Activated CD4-positive, alpha-beta T cell treated with anti-CD3 and anti-CD28 coated beads, Interleukin-2, amount 10 ng/mL, durations not matched to agents 24 days and 14 days (primary cell): Measurements from ENCODE around the gene SLC25A46. TPM values are rescaled to one million over a fixed set of nuclear protein-coding genes. Genes with fewer than 3 reads are reported as not detected.
A peak's percentile ranks its signal among the peaks of the same experiment; 100 is the strongest.
"Not testable (repeated sequence)": the region's sequence is repeated elsewhere in the genome, so short reads cannot be mapped to it uniquely, and the experiment has no call there.

ENCODE experiments used
- DNase-seq: peaks from one replicate; pipeline ENCODE4 v3.0.0; 2022
- H3K27ac Mint-ChIP-seq: one replicate; pipeline ENCODE4 v1.8.0; 2022; ENCODE audit warnings: mild to moderate bottlenecking, mixed read lengths
- H3K27me3 Mint-ChIP-seq: one replicate; pipeline ENCODE4 v1.8.0; 2022; ENCODE audit warnings: mixed read lengths
- H3K36me3 Mint-ChIP-seq: one replicate; pipeline ENCODE4 v1.8.0; 2022; ENCODE audit warnings: low read depth, mild to moderate bottlenecking, mixed read lengths
- H3K4me1 Mint-ChIP-seq: one replicate; pipeline ENCODE4 v1.8.0; 2021; ENCODE audit warnings: mixed read lengths
- H3K4me3 Mint-ChIP-seq: one replicate; pipeline ENCODE4 v1.8.0; 2022; ENCODE audit warnings: mild to moderate bottlenecking, moderate library complexity, mixed read lengths
- H3K9me3 Mint-ChIP-seq: one replicate; pipeline ENCODE4 v1.8.0; 2021; ENCODE audit warnings: mixed read lengths
- intact Hi-C: fragments of 100-400 bp; cut with micrococcal nuclease; formaldehyde crosslinking; loops from one replicate; pipeline ENCODE4 v1.15.1; 2023
- total RNA-seq: library from RNA; stranded (reverse); gene quantifications from 2 replicates; pipeline ENCODE4 v1.2.3, GENCODE V29; 2022

Gene SLC25A46
- 47.0 and 49.4 TPM in 2 replicates for total RNA-seq

DNA sequence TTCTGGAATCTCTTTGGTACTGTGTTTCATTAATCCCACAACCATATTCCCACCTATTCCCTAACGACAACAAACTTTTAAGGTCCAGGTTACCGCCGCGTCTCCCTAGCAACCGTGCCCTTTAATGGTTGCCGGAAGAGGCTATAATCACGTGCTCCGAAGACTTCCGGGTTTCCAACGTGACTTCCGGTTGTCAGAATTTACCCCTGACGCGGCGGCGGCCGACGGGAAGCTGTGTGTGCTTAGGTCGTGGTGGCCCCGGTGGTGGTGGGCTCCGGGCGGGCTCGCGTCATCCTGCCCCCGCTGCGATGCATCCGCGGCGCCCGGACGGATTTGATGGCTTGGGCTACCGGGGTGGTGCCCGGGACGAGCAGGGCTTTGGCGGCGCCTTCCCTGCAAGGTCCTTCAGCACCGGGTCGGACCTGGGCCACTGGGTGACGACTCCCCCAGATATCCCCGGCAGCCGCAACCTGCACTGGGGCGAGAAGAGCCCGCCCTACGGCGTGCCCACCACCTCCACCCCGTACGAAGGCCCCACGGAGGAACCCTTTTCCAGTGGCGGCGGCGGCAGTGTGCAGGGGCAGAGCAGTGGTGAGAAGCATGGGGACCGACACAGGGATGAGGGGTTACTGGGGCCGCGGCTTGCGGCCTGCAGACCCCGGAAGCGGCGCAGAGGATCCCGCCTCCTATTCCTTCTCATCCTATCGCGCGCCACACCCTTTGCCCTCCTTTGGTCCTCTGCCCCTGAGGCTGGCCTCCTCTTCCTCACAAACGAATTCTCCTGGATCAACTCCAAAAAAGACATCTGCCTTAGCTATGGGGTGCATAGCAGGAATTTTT, at the start of gene SLC25A46:
Gene SLC25A46, plus strand, starts transcription at position 196 of the 840 bp plus-strand sequence. Its CDS starts 113 bp downstream, at position 309.
- peaks cover 24% of the 10 kb centered on the region for H3K4me1 Mint-ChIP-seq
- peaks cover 5% of the 10 kb centered on the region for H3K36me3 Mint-ChIP-seq
- intact Hi-C loops = loop anchor here (1.0 to 5.0 kb wide), 8 partner anchors 13 to 1422 kb away; partner anchors contain the start of genes MAN2A1, PJA2, STARD4 and TMEM232
- peak; percentile 97 for DNase-seq
- H3K4me3 Mint-ChIP-seq = peak within 1 kb of the TSS; percentile 97
- H3K27ac Mint-ChIP-seq = peak within 1 kb of the TSS; percentile 96
- H3K9me3 Mint-ChIP-seq = no peaks in the 10 kb centered on the region
- H3K27me3 Mint-ChIP-seq = peaks cover 14% of the 10 kb centered on the region

DNA sequence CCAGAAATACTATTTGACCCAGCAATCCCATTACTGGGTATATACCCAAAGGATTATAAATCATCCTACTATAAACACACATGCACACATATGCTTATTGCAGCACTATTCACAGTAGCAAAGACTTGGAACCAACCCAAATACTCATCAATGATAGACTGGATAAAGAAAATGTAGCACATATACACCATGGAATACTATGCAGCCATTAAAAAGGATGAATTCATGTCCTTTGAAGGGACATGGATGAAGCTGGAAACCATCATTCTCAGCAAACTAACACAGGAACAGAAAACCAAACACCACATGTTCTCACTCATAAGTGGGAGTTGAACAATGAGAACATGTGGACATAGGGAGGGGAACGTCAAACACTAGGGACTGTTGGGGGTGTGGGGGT, 48.2 kb upstream of the SLC25A46 start:
- H3K27me3 Mint-ChIP-seq, H3K4me3 Mint-ChIP-seq, DNase-seq, H3K27ac Mint-ChIP-seq, H3K4me1 Mint-ChIP-seq, H3K36me3 Mint-ChIP-seq, intact Hi-C loops: not testable (repeated sequence)
- peaks cover 14% of the 10 kb centered on the region for H3K9me3 Mint-ChIP-seq

DNA sequence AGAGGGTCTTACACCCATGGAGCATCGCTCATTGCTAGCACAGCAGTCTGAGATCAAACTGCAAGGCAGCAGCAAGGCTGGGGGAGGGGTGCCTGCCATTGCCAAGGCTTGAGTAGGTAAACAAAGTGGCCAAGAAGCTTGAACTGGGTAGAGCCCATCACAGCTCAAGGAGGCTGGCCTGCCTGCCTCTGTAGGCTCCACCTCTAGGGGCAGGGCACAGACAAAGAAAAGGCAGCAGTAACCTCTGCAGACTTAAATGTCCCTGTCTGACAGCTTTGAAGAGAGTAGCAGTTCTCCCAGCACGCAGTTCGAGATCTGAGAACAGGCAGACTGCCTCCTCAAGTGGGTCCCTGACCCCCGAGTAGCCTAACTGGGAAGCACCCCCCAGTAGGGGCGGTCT, 46.1 kb upstream of the SLC25A46 start:
- H3K4me3 Mint-ChIP-seq, intact Hi-C loops, H3K27me3 Mint-ChIP-seq, H3K27ac Mint-ChIP-seq, H3K9me3 Mint-ChIP-seq, H3K36me3 Mint-ChIP-seq, DNase-seq, H3K4me1 Mint-ChIP-seq: not testable (repeated sequence)

DNA sequence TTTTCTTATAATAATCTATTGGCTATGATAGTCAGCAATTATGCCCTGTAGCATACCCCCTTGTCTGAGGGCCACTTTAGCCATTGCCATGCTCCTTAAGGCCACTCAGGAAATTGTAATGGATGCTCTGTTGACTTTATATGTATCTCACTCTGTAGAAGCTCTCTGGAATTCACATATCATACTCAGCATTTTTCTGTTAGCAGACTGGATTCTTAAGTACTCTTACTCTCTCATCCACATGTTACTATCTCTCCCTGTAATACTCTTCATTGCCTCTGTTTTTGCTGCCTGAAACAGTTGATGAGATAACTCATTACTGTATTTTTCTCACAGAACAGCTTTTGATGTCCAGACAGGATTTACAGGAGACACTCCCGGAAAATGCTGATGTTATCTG, 36.5 kb upstream of the SLC25A46 start:
- Mint-ChIP-seq H3K27ac (no peak overlapping the region), H3K36me3 (no peaks in the 10 kb centered on the region)
- DNase-seq = no peak

DNA sequence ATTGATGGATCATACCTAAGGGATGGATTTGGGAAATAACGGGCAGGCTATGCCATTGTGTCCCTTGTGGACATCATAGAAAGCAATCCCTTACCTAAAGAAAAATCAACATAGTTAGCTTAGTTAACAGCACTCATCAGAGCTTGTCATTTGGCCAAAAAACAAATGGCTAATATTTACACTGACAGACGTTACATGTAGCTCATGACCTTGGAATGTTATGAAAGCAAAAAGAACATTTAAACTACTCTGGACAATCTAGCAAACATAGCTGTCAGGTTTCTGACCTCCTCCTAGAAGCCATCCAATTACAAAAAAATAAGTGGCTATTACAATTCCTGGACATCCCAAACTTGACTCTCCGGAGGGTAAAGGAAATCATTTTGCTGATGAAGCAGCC, 36.1 kb upstream of the SLC25A46 start:
- no peak overlapping the region for H3K27ac Mint-ChIP-seq
- intact Hi-C loops = no loop called here
- peaks cover 3% of the 10 kb centered on the region for H3K9me3 Mint-ChIP-seq
- H3K4me3 Mint-ChIP-seq = no peak overlapping the region
- no peak for DNase-seq
- peaks cover 2% of the 10 kb centered on the region for H3K27me3 Mint-ChIP-seq
- peaks cover 3% of the 10 kb centered on the region for H3K4me1 Mint-ChIP-seq
- H3K36me3 Mint-ChIP-seq = no peaks in the 10 kb centered on the region

More for the DNA sequence above, 36.5 kb upstream of the SLC25A46 start:
- Mint-ChIP-seq H3K9me3 (peaks cover 3% of the 10 kb centered on the region), H3K4me3 (no peak overlapping the region), H3K4me1 (peaks cover 3% of the 10 kb centered on the region), H3K27me3 (peaks cover 2% of the 10 kb centered on the region)
- intact Hi-C loops = no loop called here

DNA sequence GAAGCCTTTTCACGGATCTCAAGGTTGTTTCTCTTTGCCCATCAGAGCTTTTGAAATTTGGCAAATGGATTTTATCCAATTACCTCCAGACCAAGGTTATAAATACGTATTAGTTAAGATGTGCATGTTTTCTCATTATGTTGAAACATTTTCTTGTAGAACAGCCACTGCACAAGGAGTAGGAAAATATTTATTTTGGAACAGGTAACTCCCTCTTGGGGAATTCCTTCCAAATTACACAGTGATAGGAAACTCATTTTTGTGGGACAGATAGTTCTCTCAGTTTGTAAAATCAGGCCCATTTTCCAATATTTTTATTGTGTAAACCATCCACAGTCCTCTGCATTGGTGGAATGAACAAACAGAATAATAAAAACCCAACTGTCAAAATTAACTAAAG, 35.3 kb upstream of the SLC25A46 start:
- H3K4me1 Mint-ChIP-seq = peaks cover 3% of the 10 kb centered on the region
- intact Hi-C loops = no loop called here
- H3K36me3 Mint-ChIP-seq = no peaks in the 10 kb centered on the region
- no peak overlapping the region for H3K4me3 Mint-ChIP-seq
- no peak overlapping the region for H3K27ac Mint-ChIP-seq
- H3K27me3 Mint-ChIP-seq = peaks cover 2% of the 10 kb centered on the region
- DNase-seq = no peak
- H3K9me3 Mint-ChIP-seq = peaks cover 3% of the 10 kb centered on the region

DNA sequence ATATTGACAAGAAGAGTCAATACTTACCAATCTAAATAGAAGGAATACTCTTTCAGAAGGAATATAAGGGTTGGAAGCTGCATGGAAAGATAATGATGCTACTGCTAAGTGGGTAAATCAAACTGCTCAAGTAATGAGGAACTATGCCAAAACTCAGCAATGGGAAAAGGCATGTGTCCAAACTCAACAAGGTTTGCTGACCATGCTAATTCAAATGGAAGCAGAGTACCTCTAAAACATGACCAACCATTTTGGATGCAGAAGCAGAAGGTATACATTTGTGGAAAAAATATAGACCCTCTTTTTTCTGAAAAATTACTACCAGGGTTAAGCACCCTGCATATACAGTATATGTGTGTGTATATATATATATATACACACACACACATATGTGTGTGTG, 33.5 kb upstream of the SLC25A46 start:
- intact Hi-C loops = no loop called here
- no peak for DNase-seq
- Mint-ChIP-seq H3K36me3 (no peaks in the 10 kb centered on the region), H3K27me3 (peaks cover 2% of the 10 kb centered on the region), H3K27ac (no peak overlapping the region), H3K4me3 (no peak overlapping the region), H3K4me1 (no peaks in the 10 kb centered on the region), H3K9me3 (peaks cover 5% of the 10 kb centered on the region)

DNA sequence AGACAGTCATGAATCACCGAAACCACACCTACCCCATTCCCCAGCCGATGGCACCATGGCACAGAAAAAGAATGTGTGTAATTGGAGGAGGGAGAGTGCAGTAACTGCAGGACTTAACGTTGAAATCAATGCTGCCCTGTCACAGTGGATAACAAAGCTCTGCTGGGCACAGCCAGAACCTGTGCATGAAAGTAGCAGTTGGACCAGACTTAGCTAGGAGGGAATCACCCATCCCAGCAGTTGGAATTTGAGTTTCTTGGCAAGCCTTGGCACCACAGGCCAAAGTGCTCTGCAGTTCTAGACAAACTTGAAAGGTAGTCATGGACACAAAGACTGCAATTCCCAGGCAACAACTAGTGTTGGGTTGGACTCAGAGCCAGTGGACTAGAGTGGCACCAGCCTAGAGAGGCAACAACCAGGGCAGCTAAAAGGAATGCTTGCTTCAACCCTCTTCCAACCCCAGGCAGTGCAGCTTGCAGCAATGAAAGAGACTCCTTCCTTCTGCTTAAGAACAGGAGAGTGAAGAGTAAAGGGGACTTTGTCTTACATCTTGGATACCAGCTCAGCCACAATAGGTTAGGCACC, 31.5 kb upstream of the SLC25A46 start:
- Mint-ChIP-seq H3K9me3 (peaks cover 5% of the 10 kb centered on the region), H3K27ac (no peak overlapping the region), H3K36me3 (no peaks in the 10 kb centered on the region), H3K4me1 (no peaks in the 10 kb centered on the region), H3K27me3 (peaks cover 4% of the 10 kb centered on the region), H3K4me3 (no peak overlapping the region)
- no peak for DNase-seq
- intact Hi-C loops = no loop called here

DNA sequence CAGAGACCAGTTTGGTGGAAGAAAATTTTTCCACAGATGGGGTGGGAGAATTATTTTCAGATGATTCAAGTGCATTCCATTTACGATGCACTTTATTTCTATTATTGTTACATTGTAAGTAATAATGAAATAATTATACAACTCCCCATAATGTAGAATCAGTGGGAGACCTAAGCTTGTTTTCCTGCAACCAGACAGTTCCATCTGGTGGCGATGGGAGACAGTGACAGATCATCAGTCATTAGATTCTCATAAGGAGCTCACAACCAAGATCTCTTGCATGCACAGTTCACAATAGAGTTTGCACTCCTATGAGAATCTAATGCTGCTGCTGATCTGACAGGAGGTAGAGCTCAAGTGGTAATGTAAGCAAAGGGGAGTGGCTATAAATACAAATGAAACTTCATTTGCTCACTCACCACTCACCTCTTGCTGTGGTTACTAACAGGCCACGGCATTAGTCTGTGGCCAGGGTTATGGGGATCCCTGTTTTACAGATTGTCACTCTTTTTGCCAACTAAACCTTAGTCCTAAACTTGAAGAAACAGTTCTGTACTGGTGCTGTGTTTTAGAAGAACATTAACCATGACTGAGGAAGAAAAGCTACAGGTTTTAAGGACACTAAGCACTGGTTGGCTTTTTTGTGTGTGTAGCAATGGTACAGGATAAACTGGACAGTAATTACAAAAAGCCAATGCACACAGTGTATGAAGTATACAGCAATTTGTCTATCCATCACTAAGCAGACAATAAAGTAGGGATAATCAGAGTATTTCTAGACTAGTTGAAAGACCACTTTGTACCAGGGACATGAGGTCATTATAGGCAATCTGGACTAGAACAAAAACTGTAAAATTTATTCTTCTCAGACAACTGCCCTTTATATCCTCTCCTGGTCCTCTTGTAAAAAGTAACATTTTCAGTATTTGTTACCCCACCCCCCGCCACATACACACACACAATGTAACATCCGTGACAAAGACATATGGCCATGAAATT, 22.3 kb upstream of the SLC25A46 start:
- Mint-ChIP-seq H3K36me3 (no peaks in the 10 kb centered on the region), H3K4me1 (no peaks in the 10 kb centered on the region), H3K27ac (no peak overlapping the region), H3K27me3 (peaks cover 13% of the 10 kb centered on the region), H3K9me3 (no peaks in the 10 kb centered on the region), H3K4me3 (no peak overlapping the region)
- no peak for DNase-seq
- intact Hi-C loops = no loop called here

DNA sequence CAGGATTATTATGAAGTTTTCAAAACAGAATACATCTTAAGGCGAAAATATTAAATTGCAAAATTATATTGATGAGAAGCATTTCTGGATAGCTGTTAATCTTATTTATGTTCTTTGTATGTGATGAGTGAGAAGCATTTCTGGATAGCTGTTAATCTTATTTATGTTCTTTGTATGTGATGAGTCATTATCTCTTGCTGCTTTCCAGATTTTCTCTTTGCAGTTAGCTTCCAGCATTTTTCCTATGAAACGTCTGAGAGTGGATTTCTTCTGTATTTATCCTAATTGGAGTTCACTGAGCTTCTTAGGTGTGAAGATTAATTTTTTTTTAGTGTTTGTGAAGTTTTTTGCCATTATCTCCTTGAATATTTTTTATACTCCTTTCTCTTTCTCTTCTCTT, 20.5 kb upstream of the SLC25A46 start:
- Mint-ChIP-seq H3K27me3 (peaks cover 8% of the 10 kb centered on the region), H3K4me3 (no peak overlapping the region), H3K36me3 (no peaks in the 10 kb centered on the region), H3K4me1 (no peaks in the 10 kb centered on the region), H3K9me3 (no peaks in the 10 kb centered on the region), H3K27ac (no peak overlapping the region)
- DNase-seq = no peak
- intact Hi-C loops = no loop called here

DNA sequence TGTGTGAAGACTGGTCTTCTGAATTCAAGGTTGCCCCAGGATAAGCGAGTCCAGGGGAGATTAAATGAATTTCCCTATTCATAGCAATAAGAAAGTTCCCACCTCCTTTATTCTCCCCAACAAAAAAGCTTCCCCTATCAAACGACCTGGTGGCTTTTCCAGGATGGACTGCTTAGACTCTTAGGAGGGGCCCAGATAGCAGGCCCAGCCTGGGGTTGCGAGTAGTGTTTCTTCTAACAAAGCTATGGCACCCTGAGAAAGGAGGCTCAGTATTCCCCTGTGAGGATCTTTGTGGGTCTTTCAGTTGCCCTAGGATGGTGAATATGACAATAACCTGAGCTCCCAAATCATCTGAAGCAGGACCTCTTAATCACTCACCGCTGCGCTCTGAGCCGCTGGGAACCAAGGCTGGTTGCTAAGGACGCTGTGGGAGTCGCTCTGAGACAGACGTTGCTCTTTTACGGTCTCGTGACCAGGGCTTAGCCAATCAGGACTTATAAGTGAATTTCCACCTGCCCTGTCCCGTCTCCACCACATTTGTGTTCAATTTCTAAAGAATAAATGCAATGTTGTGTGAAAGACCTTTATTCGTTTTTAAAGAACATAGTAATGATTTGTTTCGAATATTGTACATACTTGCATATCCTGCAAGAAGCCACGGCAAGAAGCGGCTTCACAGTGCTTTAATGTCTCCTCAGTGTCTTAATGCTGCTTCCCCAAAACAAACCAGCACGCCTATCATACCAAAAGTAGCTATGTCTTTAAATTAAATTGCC, 12.4 kb upstream of the SLC25A46 start, which contains the start of gene TMEM232:
Gene TMEM232, minus strand, starts transcription at position 423 of the 776 bp plus-strand sequence. CDS start 59,319 bp downstream, outside the sequence.
- Mint-ChIP-seq H3K27ac (peak within 1 kb of the TSS; percentile 74), H3K27me3 (no peaks in the 10 kb centered on the region), H3K4me3 (peak within 1 kb of the TSS; percentile 86), H3K9me3 (no peaks in the 10 kb centered on the region), H3K36me3 (no peaks in the 10 kb centered on the region), H3K4me1 (peaks cover 6% of the 10 kb centered on the region)
- intact Hi-C loops = loop anchor here (1.0 to 10.0 kb wide), 3 partner anchors 12 to 1978 kb away; no protein-coding TSS in a partner anchor
- DNase-seq = peak; percentile 90

DNA sequence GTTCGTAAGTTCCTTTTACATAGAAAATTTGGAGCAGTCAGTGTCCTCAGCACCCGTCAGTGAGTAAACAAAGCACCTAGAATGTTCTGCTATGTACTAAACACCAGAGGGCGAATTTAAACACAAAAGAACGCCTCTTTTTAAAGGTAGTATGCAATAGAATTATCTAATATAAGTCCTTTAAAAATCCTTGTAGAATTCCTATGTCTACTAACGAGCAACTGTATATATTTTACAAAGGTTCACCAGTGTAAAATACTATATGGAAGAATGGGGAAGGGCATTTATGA, 11.8 kb upstream of the SLC25A46 start:
- Mint-ChIP-seq H3K4me3 (peak overlapping the region; percentile 86), H3K4me1 (peaks cover 6% of the 10 kb centered on the region), H3K36me3 (no peaks in the 10 kb centered on the region), H3K9me3 (no peaks in the 10 kb centered on the region), H3K27me3 (no peaks in the 10 kb centered on the region), H3K27ac (peak overlapping the region; percentile 74)
- intact Hi-C loops = loop anchor here (2.0 to 10.0 kb wide), 2 partner anchors 26 to 1978 kb away; no protein-coding TSS in a partner anchor
- DNase-seq = no peak

DNA sequence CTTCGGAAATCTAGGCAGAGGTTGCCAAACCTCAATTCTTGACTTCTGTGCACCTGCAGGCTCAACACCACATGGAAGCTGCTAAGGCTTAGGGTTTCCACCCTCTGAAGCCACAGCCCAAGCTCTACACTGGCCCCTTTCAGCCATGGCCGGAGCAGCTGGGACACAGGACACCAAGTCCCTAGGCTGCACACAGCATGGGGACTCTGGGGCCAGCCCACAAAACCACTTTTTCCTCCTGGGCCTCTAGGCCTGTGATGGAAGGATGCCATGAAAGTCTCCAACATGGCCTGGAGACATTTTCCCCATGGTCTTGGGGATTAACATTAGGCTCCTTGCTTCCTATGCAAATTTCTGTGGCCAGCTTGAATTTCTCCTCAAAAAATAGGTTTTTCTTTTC, 7.3 kb upstream of the SLC25A46 start:
- H3K9me3 Mint-ChIP-seq, intact Hi-C loops, H3K27ac Mint-ChIP-seq, H3K36me3 Mint-ChIP-seq, H3K4me1 Mint-ChIP-seq, H3K4me3 Mint-ChIP-seq, DNase-seq: not testable (repeated sequence)
- H3K27me3 Mint-ChIP-seq = peaks cover 14% of the 10 kb centered on the region
